Mesenchymal stem cell (in vitro differentiated cells and primary cell): ENCODE results near the gene DHDH.
A peak's percentile ranks its signal among the peaks of the same experiment; 100 is the strongest.
"Not testable (repeated sequence)": the region's sequence is repeated elsewhere in the genome, so short reads cannot be mapped to it uniquely, and the experiment has no call there.

Experiments
- DNase-seq: peaks from one replicate; pipeline ENCODE4 v3.0.0-alpha.2; 2013
- H2AFZ ChIP-seq: one replicate; pipeline ENCODE4 v1.6.1; 2013; ENCODE audit warnings: low read depth, mild to moderate bottlenecking, control low read depth, inconsistent platforms, low read length, moderate library complexity
- H2AK5ac ChIP-seq: 2 replicates; pipeline ENCODE4 v1.6.1; 2013; ENCODE audit warnings: low read length, moderate library complexity, mild to moderate bottlenecking, inconsistent platforms; ENCODE audit not compliant: severe bottlenecking
- H2BK120ac ChIP-seq: one replicate; pipeline ENCODE4 v1.6.1; 2013; ENCODE audit warnings: low read depth, mild to moderate bottlenecking, inconsistent platforms, low read length, moderate library complexity
- H2BK12ac ChIP-seq, 2 experiments: one replicate each; pipeline ENCODE4 v1.6.1; 2013; ENCODE audit warnings: inconsistent platforms in 2 of 2, low read length in 2 of 2, mild to moderate bottlenecking in 2 of 2, moderate library complexity in 2 of 2, control low read depth in 1 of 2
- H2BK15ac ChIP-seq: one replicate; pipeline ENCODE4 v1.6.1; 2013; ENCODE audit warnings: mild to moderate bottlenecking, low read depth, inconsistent platforms; ENCODE audit not compliant: poor library complexity, severe bottlenecking
- H2BK5ac ChIP-seq: 2 replicates; pipeline ENCODE4 v1.6.1; 2013; ENCODE audit warnings: low read depth, mild to moderate bottlenecking, low read length, control low read depth, inconsistent platforms; ENCODE audit not compliant: poor library complexity, severe bottlenecking
- H3K14ac ChIP-seq, 2 experiments: one replicate each; pipeline ENCODE4 v1.6.1; 2013; ENCODE audit warnings: inconsistent platforms in 2 of 2, low read length in 2 of 2, control low read depth in 1 of 2, mild to moderate bottlenecking in 1 of 2, moderate library complexity in 1 of 2
- H3K18ac ChIP-seq, 2 experiments: one replicate each; pipeline ENCODE4 v1.6.1; 2013; ENCODE audit warnings: inconsistent platforms in 2 of 2, low read length in 2 of 2, control low read depth in 1 of 2, low read depth in 1 of 2, mild to moderate bottlenecking in 1 of 2
- H3K23ac ChIP-seq, 2 experiments: one replicate each; pipeline ENCODE4 v1.6.1; 2013; ENCODE audit warnings: inconsistent platforms in 2 of 2, low read length in 2 of 2, mild to moderate bottlenecking in 2 of 2, moderate library complexity in 2 of 2, control low read depth in 1 of 2
- H3K27ac ChIP-seq: 2 replicates; pipeline ENCODE4 v1.5.1; 2013; ENCODE audit warnings: mild to moderate bottlenecking, moderate library complexity, low read length, control low read depth, inconsistent platforms; ENCODE audit not compliant: poor library complexity, severe bottlenecking
- H3K27me3 ChIP-seq, 2 experiments: 2 replicates each; pipeline versions ENCODE4 v1.6.1 to v1.7.0; 2013; ENCODE audit warnings: low read length in 2 of 2, mild to moderate bottlenecking in 2 of 2, moderate library complexity in 2 of 2, control low read depth in 1 of 2, inconsistent platforms in 1 of 2; ENCODE audit not compliant: control insufficient read depth in 1 of 2, insufficient read depth in 1 of 2
- H3K36me3 ChIP-seq, 2 experiments: 2 replicates each; pipeline versions ENCODE4 v1.6.1 to v1.7.0; 2013; ENCODE audit warnings: low read length in 2 of 2, control low read depth in 1 of 2, inconsistent platforms in 1 of 2, low read depth in 1 of 2, mild to moderate bottlenecking in 1 of 2; ENCODE audit not compliant: insufficient read depth in 2 of 2, control insufficient read depth in 1 of 2
- H3K4ac ChIP-seq, 2 experiments: one replicate each; pipeline ENCODE4 v1.6.1; 2013; ENCODE audit warnings: inconsistent platforms in 2 of 2, low read length in 2 of 2, mild to moderate bottlenecking in 2 of 2, moderate library complexity in 2 of 2, control low read depth in 1 of 2, low read depth in 1 of 2
- H3K4me1 ChIP-seq: 2 replicates; pipeline ENCODE4 v1.6.1; 2013; ENCODE audit warnings: low read depth, low read length, control low read depth; ENCODE audit not compliant: control insufficient read depth, insufficient read depth
- H3K4me2 ChIP-seq: 2 replicates; pipeline ENCODE4 v1.6.1; 2013; ENCODE audit warnings: low read length, mild to moderate bottlenecking, inconsistent platforms; ENCODE audit not compliant: poor library complexity, severe bottlenecking
- H3K4me3 ChIP-seq, 2 experiments: 2 replicates each; pipeline versions ENCODE4 v1.5.1 to v1.7.0; 2013; ENCODE audit warnings: low read length in 2 of 2, mild to moderate bottlenecking in 2 of 2, control low read depth in 1 of 2, low read depth in 1 of 2; ENCODE audit not compliant: insufficient read depth in 1 of 2
- H3K79me1 ChIP-seq: replicated peaks from 2 replicates; pipeline ENCODE4 v1.6.1; 2013; ENCODE audit warnings: mild to moderate bottlenecking, control low read depth, low read length, inconsistent platforms; ENCODE audit not compliant: poor library complexity, severe bottlenecking
- H3K9ac ChIP-seq: 2 replicates; pipeline ENCODE4 v1.7.0; 2013; ENCODE audit warnings: mild to moderate bottlenecking, low read length, moderate library complexity
- H3K9me3 ChIP-seq: 2 replicates; pipeline ENCODE4 v1.7.0; 2013; ENCODE audit warnings: mild to moderate bottlenecking, low read length; ENCODE audit not compliant: control insufficient read depth
- H4K8ac ChIP-seq: one replicate; pipeline ENCODE4 v1.6.1; 2013; ENCODE audit warnings: inconsistent platforms, mild to moderate bottlenecking, low read length, moderate library complexity
- H4K91ac ChIP-seq: one replicate; pipeline ENCODE4 v1.6.1; 2013; ENCODE audit warnings: mild to moderate bottlenecking, low read length, inconsistent platforms
- WGBS: methylation state at CpG from one replicate; pipeline ENCODE4 v1.1.7; 2013; ENCODE audit warnings: mixed read lengths; 5-methylcytosine and 5-hydroxymethylcytosine counted together

DHDH gene

DNA sequence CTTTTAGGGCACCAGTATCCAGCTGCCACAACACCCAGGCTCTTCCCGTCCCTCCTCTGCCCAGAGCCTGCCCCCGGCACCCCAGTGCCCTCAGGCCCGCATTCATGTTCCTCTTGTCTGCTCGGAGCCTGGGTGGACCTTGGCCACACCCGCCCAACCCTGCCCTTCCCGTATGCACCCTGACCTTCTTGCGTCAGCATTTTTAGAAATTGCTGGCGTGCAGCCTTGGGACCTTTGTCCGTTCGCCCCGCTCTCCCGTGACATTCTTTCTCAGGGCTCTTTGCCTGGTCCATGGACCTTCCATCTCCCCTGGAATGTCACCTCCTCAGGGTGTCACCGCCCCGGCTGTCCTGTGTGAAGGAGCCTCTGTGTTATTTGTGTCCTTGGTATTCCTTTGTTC is 25.8 kb upstream of the DHDH start:
- Histone ChIP-seq H3K23ac (no peak overlapping the region), H3K9ac (no peak overlapping the region), H3K4me2 (no peak overlapping the region), H3K36me3 (peaks cover 79% of the 10 kb centered on the region in 2 experiments), H3K27ac (no peak overlapping the region), H3K4me3 (no peak overlapping the region), H3K4me1 (peaks cover under 1% of the 10 kb centered on the region), H3K27me3 (no peaks in the 10 kb centered on the region), H3K9me3 (no peaks in the 10 kb centered on the region), H3K4ac (no peak overlapping the region), H2BK12ac (no peak overlapping the region), H2BK15ac (no peak overlapping the region), H4K8ac (no peak overlapping the region), H3K14ac (no peak overlapping the region), H4K91ac (no peak overlapping the region), H2AK5ac (no peak overlapping the region), H2AFZ (no peak overlapping the region), H3K79me1 (peaks cover 26% of the 10 kb centered on the region), H3K18ac (no peak overlapping the region), H2BK120ac (no peak overlapping the region), H2BK5ac (no peak overlapping the region)
- DNase-seq: no peak
- WGBS: 96% methylated on average over 14 of the region's 14 CpGs

- not testable (repeated sequence) for H3K9ac ChIP-seq, H2BK120ac ChIP-seq, H2BK12ac ChIP-seq, H3K27ac ChIP-seq, H3K27me3 ChIP-seq, H2BK15ac ChIP-seq, H3K4me3 ChIP-seq, H3K4me1 ChIP-seq, DNase-seq, H4K8ac ChIP-seq, H2BK5ac ChIP-seq, H3K4ac ChIP-seq, H2AFZ ChIP-seq, H3K4me2 ChIP-seq, H4K91ac ChIP-seq, H3K14ac ChIP-seq, H3K9me3 ChIP-seq, H2AK5ac ChIP-seq, H3K23ac ChIP-seq, H3K18ac ChIP-seq
- H3K79me1 ChIP-seq: peaks cover 27% of the 10 kb centered on the region
- peaks cover 85 to 89% of the 10 kb centered on the region in 2 experiments for H3K36me3 ChIP-seq
- 99% methylated on average over 11 of the region's 11 CpGs for WGBS
Observed at GRCh38 chr19:48909424-48910077, 23.9 kb upstream of the DHDH start.

DNA sequence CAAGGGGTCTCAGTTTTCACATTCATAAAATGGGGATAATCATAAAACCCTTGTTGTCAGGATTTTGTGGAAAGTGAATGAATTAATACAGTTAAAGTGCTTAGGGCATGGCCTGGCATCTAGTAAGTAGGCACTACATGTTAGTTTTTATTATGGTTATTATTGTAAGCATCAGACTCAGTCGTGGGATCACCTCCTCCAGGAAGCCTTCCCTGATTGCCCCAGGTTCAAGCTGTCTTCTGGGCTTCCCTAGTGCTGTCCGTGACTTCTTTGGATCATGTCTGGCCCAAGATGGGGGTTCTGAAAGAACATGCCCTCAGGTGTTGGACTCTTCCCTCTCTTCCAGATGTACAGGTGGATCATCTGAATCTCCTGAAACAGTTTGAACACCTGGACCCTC is 22.7 kb upstream of the DHDH start:
- no peak for DNase-seq
- no peak overlapping the region for H3K4me2 ChIP-seq
- H3K27me3 ChIP-seq: no peaks in the 10 kb centered on the region
- H3K14ac ChIP-seq: no peak overlapping the region
- no peak overlapping the region for H3K4ac ChIP-seq
- no peak overlapping the region for H3K4me3 ChIP-seq
- no peak overlapping the region for H4K91ac ChIP-seq
- no peaks in the 10 kb centered on the region for H3K4me1 ChIP-seq
- 88% methylated on average over 2 of the region's 2 CpGs for WGBS
- no peak overlapping the region for H2BK5ac ChIP-seq
- peaks cover 85 to 88% of the 10 kb centered on the region in 2 experiments for H3K36me3 ChIP-seq
- no peak overlapping the region for H3K23ac ChIP-seq
- H3K79me1 ChIP-seq: peaks cover 18% of the 10 kb centered on the region
- H2BK120ac ChIP-seq: no peak overlapping the region
- no peak overlapping the region for H3K9ac ChIP-seq
- H3K18ac ChIP-seq: no peak overlapping the region
- no peak overlapping the region for H2AFZ ChIP-seq
- no peaks in the 10 kb centered on the region for H3K9me3 ChIP-seq
- no peak overlapping the region for H2BK12ac ChIP-seq
- no peak overlapping the region for H2BK15ac ChIP-seq
- no peak overlapping the region for H4K8ac ChIP-seq
- H2AK5ac ChIP-seq: no peak overlapping the region
- no peak overlapping the region for H3K27ac ChIP-seq

DNA sequence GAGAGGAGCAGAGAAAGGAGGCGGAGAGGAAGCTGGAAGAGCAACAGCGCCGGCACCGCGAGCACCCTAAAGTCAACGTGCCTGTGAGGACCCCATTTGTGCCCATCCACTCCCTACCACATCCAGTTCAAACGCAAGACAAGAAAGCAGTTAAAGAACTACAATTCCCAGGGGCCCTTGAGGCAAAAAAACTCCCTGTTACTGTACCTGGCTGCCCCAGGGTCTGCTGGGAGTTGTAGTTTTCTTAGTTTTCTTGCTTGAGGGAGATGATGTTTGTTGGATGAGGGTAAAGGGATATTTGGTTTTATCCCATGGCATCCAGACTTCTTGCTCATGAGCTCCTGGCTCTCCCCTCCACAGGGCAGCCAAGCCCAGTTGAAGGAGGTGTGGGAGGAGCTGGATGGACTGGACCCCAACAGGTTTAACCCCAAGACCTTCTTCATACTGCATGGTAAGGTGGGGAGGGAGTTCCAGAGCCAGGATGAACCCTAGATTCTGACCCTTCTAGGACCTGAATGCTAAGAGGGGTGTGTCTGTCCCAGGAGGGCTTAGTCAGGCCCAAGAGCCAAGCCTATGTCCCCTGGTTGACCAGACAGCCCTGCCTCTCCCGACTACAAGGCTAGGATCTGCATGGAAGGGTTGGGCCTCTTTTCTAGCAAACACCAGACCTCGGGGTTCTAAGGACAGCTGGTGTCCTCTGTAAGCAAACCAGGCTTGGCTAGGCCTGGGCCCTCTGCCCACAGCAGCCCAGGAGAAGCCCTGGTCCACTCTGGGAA is 20.2 kb upstream of the DHDH start:
- H3K27ac ChIP-seq: no peak overlapping the region
- H3K4ac ChIP-seq: no peak overlapping the region
- no peak overlapping the region for H3K18ac ChIP-seq
- H3K9ac ChIP-seq: no peak overlapping the region
- H2BK5ac ChIP-seq: no peak overlapping the region
- WGBS: 94% methylated on average over 9 of the region's 9 CpGs
- no peak overlapping the region for H3K14ac ChIP-seq
- no peak for DNase-seq
- H4K91ac ChIP-seq: no peak overlapping the region
- no peak overlapping the region for H2AK5ac ChIP-seq
- peaks cover 81 to 84% of the 10 kb centered on the region in 2 experiments for H3K36me3 ChIP-seq
- no peak overlapping the region for H2BK15ac ChIP-seq
- peak overlapping the region in 1 of 2 experiments; percentile 26 for H3K23ac ChIP-seq
- H3K4me1 ChIP-seq: no peaks in the 10 kb centered on the region
- no peak overlapping the region for H3K4me2 ChIP-seq
- H3K4me3 ChIP-seq: no peak overlapping the region
- H3K79me1 ChIP-seq: peaks cover 12% of the 10 kb centered on the region
- no peak overlapping the region for H2BK12ac ChIP-seq
- H3K27me3 ChIP-seq: no peaks in the 10 kb centered on the region
- H4K8ac ChIP-seq: no peak overlapping the region
- H2BK120ac ChIP-seq: no peak overlapping the region
- no peaks in the 10 kb centered on the region for H3K9me3 ChIP-seq
- H2AFZ ChIP-seq: no peak overlapping the region
